ENCODE measurements around the gene ADGRB3.

The ADGRB3 gene

DNA sequence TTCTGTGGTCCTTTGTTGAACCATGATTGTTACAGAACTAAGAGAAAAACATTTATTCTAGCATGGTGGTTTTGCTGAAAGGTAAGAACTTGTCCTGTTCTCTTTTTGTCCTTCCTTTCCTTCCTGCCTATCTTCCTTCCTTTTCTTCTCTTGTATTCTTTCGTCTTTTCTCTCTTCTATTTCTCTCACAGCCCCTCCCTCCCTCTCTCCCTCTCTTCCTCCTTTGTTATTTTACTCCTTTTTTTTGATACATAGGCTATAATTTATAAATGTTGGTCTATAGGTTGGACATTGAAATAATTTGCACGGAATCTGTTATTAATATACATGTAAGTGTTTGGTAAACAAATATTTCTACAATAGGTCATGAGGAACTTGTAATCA, 18.6 kb downstream of the ADGRB3 start:
- H3K9me3 ChIP-seq, result no peaks in the 10 kb centered on the region
- intact Hi-C loops (cut with DNase I; ENCODE audit: low total_unique reads), result no loop called here
- H3K27ac ChIP-seq, result no peak overlapping the region
- no peak overlapping the region for H3K4me3 ChIP-seq
- peaks cover 0 to 12% (median 0%) of the 10 kb centered on the region in 4 donors for H3K4me1 ChIP-seq
- no peaks in the 10 kb centered on the region for H3K27me3 ChIP-seq
- DNase-seq, result no peak
- H3K36me3 ChIP-seq, result no peaks in the 10 kb centered on the region
- TF ChIP-seq, protein P1, sequence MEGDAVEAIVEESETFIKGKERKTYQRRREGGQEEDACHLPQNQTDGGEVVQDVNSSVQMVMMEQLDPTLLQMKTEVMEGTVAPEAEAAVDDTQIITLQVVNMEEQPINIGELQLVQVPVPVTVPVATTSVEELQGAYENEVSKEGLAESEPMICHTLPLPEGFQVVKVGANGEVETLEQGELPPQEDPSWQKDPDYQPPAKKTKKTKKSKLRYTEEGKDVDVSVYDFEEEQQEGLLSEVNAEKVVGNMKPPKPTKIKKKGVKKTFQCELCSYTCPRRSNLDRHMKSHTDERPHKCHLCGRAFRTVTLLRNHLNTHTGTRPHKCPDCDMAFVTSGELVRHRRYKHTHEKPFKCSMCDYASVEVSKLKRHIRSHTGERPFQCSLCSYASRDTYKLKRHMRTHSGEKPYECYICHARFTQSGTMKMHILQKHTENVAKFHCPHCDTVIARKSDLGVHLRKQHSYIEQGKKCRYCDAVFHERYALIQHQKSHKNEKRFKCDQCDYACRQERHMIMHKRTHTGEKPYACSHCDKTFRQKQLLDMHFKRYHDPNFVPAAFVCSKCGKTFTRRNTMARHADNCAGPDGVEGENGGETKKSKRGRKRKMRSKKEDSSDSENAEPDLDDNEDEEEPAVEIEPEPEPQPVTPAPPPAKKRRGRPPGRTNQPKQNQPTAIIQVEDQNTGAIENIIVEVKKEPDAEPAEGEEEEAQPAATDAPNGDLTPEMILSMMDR (IDR thresholded peaks at IDR 0.05), result no peak

DNA sequence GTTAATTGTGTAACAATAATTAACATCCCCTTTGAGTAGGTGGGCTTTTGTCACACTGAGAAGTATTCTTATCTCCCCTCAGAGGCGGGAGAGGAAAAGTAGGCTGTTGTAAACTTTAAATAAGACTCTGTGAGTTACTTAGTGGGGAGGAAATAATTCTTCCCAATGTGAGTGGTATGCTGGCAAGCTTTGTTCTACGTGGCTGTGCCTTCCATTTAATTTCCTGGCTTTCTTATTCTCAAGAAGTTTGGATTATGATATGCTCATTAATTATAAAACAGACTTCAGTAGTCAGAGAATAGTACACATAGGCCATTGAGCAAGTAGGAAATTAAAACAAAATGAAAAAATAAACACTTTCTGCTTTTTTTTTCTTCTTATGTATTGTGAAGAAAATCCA, 19.1 kb downstream of the ADGRB3 start:
- Histone ChIP-seq H3K4me1 (peaks cover 0 to 12% (median 0%) of the 10 kb centered on the region in 4 donors), H3K27me3 (no peaks in the 10 kb centered on the region), H3K36me3 (no peaks in the 10 kb centered on the region), H3K9me3 (no peaks in the 10 kb centered on the region), H3K27ac (no peak overlapping the region), H3K4me3 (no peak overlapping the region)
- DNase-seq, result no peak
- TF ChIP-seq, protein P1 (IDR thresholded peaks at IDR 0.05), result no peak
- intact Hi-C loops (cut with DNase I; ENCODE audit: low total_unique reads), result no loop called here

DNA sequence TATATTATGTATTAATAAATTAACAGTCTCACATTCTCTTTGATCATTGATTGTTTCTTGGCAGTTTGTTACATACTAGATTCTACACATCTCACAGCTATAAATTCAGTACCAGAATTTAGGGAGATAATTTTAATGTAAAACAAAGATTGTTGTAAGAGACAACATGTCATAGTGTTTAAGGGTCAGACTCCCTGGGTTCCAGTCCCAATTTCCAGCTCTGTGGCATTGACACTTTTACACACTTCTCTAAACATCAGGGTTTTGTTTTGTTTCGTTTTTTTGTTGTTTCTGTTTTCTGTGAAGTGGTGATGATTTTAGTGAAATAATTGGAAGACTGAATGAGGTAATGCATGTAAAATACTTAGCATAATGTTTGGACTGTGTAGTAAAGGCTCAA, 19.9 kb downstream of the ADGRB3 start:
- Histone ChIP-seq H3K9me3 (no peaks in the 10 kb centered on the region), H3K36me3 (no peaks in the 10 kb centered on the region), H3K27ac (no peak overlapping the region), H3K4me1 (peaks cover 0 to 12% (median 0%) of the 10 kb centered on the region in 4 donors), H3K27me3 (no peaks in the 10 kb centered on the region), H3K4me3 (no peak overlapping the region)
- TF ChIP-seq, protein P1 (IDR thresholded peaks at IDR 0.05), result no peak
- intact Hi-C loops (cut with DNase I; ENCODE audit: low total_unique reads), result no loop called here
- no peak for DNase-seq

DNA sequence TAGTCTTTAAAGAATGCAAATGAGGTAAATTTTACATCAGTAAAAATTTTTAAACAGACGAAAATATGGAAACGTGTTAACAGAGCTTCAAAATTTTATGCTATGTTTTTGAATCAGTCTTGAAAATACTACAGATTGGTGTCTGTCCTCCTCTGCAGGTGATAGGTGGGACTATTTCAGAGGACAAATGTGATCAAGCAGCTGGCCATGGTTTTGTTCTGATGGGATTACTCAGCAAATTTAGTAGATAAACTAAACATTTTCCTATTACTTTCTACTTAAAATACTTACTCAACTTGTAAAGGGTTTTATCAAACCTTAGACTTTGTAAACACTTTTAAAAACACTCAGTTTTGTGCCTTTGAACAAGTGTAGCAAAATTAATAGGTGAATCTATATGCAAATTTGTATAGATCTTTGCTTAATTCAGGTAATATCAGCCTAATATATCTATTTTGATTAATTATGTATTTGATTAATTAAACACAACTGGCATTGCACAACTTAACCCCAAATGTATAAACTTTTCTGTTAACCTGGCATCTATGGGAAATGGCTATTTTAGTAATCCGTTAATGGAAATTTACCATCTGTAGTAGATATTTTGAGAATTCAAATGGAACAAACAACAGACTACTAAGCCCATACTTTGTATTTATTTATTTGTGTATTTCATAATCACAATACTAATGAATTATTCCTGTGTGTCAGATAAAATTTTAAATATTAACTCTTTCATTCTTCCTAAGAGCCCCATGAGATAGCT, 22.5 kb downstream of the ADGRB3 start:
- DNase-seq, result no peak
- TF ChIP-seq, protein P1 (IDR thresholded peaks at IDR 0.05), result no peak
- intact Hi-C loops (cut with DNase I; ENCODE audit: low total_unique reads), result no loop called here
- no peaks in the 10 kb centered on the region for H3K36me3 ChIP-seq
- H3K4me3 ChIP-seq, result no peak overlapping the region
- no peaks in the 10 kb centered on the region for H3K9me3 ChIP-seq
- H3K4me1 ChIP-seq, result no peaks in the 10 kb centered on the region
- H3K27ac ChIP-seq, result no peak overlapping the region
- no peaks in the 10 kb centered on the region for H3K27me3 ChIP-seq

DNA sequence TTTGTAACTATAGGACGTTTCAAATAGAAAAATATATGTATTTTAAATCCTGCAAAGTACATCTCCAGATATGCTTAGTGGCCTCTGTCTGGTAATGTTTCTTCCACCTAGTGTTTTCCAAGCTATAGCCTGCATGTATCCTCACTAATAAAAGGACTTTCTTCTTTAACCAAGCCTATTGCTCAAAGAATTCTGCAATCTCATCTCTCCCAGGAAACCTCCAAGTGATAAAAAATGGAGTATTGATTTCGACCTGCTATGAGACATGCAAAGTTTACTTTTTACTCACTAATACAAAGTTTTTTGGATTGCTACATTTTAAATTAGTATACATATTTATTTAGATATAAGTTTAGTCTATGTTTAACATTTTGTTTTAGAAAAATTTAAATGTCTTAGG, 23.3 kb downstream of the ADGRB3 start:
- intact Hi-C loops (cut with DNase I; ENCODE audit: low total_unique reads), result no loop called here
- H3K36me3 ChIP-seq, result no peaks in the 10 kb centered on the region
- DNase-seq, result no peak
- no peaks in the 10 kb centered on the region for H3K27me3 ChIP-seq
- no peak overlapping the region for H3K27ac ChIP-seq
- no peak overlapping the region for H3K4me3 ChIP-seq
- no peaks in the 10 kb centered on the region for H3K4me1 ChIP-seq
- TF ChIP-seq, protein P1 (IDR thresholded peaks at IDR 0.05), result no peak
- H3K9me3 ChIP-seq, result no peaks in the 10 kb centered on the region
